Measurements from ENCODE around the gene SLC9A5.
A peak's percentile ranks its signal among the peaks of the same experiment; 100 is the strongest.

The SLC9A5 gene

DNA sequence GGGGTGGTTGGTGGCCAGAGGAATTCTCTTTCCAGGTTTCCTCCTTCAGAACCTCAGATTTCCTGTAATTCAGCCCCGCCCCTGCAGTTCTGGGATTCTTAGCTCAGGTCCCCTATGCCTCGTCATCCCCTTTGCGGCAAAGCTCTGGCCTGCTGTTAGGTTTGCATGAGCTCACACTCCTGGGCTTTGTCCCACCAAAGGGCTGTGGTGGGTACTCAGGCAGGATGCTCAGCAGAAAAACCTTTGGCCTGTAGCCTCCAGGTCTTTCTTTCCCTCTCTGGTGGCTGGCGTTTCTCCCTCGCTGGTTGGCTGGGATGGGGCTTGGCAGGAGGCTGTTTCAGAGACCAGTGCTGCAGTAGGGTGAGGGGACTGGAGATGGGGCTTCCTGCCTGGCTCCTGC, 21.0 kb downstream of the SLC9A5 start:
- H3K4me3 ChIP-seq (ENCODE audit: low read depth, low read length), result no peak overlapping the region
- DNase-seq (ENCODE audit: low read depth), result no peak
- TF ChIP-seq, protein P1, sequence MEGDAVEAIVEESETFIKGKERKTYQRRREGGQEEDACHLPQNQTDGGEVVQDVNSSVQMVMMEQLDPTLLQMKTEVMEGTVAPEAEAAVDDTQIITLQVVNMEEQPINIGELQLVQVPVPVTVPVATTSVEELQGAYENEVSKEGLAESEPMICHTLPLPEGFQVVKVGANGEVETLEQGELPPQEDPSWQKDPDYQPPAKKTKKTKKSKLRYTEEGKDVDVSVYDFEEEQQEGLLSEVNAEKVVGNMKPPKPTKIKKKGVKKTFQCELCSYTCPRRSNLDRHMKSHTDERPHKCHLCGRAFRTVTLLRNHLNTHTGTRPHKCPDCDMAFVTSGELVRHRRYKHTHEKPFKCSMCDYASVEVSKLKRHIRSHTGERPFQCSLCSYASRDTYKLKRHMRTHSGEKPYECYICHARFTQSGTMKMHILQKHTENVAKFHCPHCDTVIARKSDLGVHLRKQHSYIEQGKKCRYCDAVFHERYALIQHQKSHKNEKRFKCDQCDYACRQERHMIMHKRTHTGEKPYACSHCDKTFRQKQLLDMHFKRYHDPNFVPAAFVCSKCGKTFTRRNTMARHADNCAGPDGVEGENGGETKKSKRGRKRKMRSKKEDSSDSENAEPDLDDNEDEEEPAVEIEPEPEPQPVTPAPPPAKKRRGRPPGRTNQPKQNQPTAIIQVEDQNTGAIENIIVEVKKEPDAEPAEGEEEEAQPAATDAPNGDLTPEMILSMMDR (IDR thresholded peaks at IDR 0.05; ENCODE audit: insufficient read depth, low read depth, low read length, missing control alignments), result no peak

DNA sequence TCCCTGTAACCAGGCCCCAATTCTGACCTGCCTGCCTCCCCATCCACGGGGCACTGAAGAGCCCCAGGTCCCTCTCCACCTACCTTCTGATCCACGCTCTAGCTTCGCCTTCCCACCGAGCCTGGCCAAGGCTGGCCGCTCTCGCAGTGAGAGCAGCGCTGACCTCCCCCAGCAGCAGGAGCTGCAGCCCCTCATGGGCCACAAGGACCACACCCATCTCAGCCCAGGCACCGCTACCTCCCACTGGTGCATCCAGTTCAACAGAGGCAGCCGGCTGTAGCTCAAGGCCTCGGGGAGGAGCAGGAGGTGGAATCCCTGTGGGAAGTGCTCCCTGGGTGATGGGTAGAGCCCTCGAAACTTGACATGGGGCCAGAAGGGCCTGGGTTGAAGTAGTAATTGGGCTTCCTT, 22.2 kb downstream of the SLC9A5 start:
- no peak for DNase-seq (ENCODE audit: low read depth)
- TF ChIP-seq, protein P1 (IDR thresholded peaks at IDR 0.05; ENCODE audit: insufficient read depth, low read depth, low read length, missing control alignments), result no peak
- H3K4me3 ChIP-seq (ENCODE audit: low read depth, low read length), result no peak overlapping the region

GRCh38 chr16:67271446-67271845, 22.7 kb downstream of the SLC9A5 start:
- H3K4me3 ChIP-seq (ENCODE audit: low read depth, low read length), result no peak overlapping the region
- TF ChIP-seq, protein P1 (IDR thresholded peaks at IDR 0.05; ENCODE audit: insufficient read depth, low read depth, low read length, missing control alignments), result no peak
- DNase-seq (ENCODE audit: low read depth), result no peak

- DNase-seq (ENCODE audit: low read depth), result no peak
- no peak overlapping the region for H3K4me3 ChIP-seq (ENCODE audit: low read depth, low read length)
- TF ChIP-seq, protein P1 (IDR thresholded peaks at IDR 0.05; ENCODE audit: insufficient read depth, low read depth, low read length, missing control alignments), result no peak
Observed at GRCh38 chr16:67275321-67275720, 26.5 kb downstream of the SLC9A5 start.

DNA sequence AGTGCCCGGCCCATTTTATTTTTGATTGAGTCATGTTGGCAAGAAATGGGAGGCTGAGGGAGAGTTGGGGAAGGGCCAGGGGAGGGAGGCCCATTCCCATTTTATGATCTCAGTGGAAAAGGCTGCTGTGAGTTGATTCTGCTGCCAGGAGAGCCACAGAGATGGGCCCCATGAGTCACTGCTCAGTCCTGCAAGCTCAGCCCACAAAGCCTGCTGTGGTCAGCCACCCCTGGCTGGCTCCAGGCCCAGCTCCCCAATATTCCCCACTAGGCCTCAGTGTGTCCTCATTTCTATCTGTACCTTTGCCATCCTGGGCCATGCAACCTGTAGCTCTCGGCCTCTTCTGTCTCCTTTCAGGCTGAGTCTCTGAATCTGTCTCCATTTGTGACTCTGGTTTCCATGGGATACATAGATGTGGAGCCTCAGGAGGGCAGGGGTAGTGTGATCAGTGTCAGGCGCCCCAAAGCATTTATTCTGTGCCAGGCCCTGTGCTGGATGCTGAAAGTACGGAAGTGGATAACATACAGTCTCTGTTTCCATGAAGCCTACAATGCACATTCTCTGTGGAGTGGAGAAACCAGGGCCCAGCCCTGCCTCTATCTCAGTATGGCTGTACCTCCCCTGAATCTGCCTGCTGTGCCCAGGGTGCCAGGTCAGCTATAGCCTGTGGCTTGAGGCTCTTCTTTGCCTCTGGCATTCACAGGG, 28.7 kb downstream of the SLC9A5 start:
- DNase-seq (ENCODE audit: low read depth), result no peak
- TF ChIP-seq, protein P1 (IDR thresholded peaks at IDR 0.05; ENCODE audit: insufficient read depth, low read depth, low read length, missing control alignments), result no peak
- no peak overlapping the region for H3K4me3 ChIP-seq (ENCODE audit: low read depth, low read length)

GRCh38 chr16:67277999-67278772, 29.4 kb downstream of the SLC9A5 start:
- no peak for DNase-seq (ENCODE audit: low read depth)
- TF ChIP-seq, protein P1 (IDR thresholded peaks at IDR 0.05; ENCODE audit: insufficient read depth, low read depth, low read length, missing control alignments), result no peak
- peak overlapping the region; percentile 61 for H3K4me3 ChIP-seq (ENCODE audit: low read depth, low read length)
